SK-N-SH treated with all-trans-retinoic acid at 6 μM for 48 hours (cell line): ENCODE measurements around the gene CDKN2B-AS1.

Experiments used
- CSDC2 ChIP-seq: fragments of 250-450 bp; sonication (Bioruptor Pico); IDR thresholded peaks from 2 replicates; pipeline ENCODE4 v1.5.0; 2020; ENCODE audit warnings: mild to moderate bottlenecking, moderate library complexity
- CSRNP3 ChIP-seq: fragments of 250-450 bp; sonication (Bioruptor Pico); IDR thresholded peaks from 2 replicates; pipeline ENCODE4 v1.5.1; 2021; ENCODE audit warnings: mild to moderate bottlenecking, moderate library complexity
- OSR1 ChIP-seq: fragments of 250-450 bp; sonication (Bioruptor Pico); IDR thresholded peaks from 2 replicates; pipeline ENCODE4 v1.8.0; 2022; ENCODE audit warnings: moderate library complexity, mild to moderate bottlenecking, inconsistent platforms
- PATZ1 ChIP-seq: fragments of 250-450 bp; sonication (Bioruptor Pico); IDR thresholded peaks from 2 replicates; pipeline ENCODE4 v1.8.0; 2020; ENCODE audit warnings: mild to moderate bottlenecking, moderate library complexity, borderline replicate concordance
- RARB ChIP-seq: fragments of 250-450 bp; sonication (Bioruptor Pico); IDR thresholded peaks from 2 replicates; pipeline ENCODE4 v1.8.0; 2021; ENCODE audit warnings: mild to moderate bottlenecking, moderate library complexity
- TOX ChIP-seq: fragments of 250-450 bp; sonication (Bioruptor Pico); IDR thresholded peaks from 2 replicates; pipeline ENCODE4 v1.8.0; 2021; ENCODE audit warnings: mild to moderate bottlenecking, moderate library complexity, borderline replicate concordance
- ZFP30 ChIP-seq: fragments of 450-650 bp; formaldehyde crosslinking; IDR thresholded peaks from 2 replicates; pipeline ENCODE4 v1.5.0; 2022; ENCODE audit warnings: mild to moderate bottlenecking, moderate library complexity
- ZNF565 ChIP-seq: fragments of 450-650 bp; formaldehyde crosslinking; conservative IDR thresholded peaks from 2 replicates; pipeline ENCODE4 v1.5.0; 2020; ENCODE audit warnings: low read depth, mild to moderate bottlenecking, moderate library complexity
- ZNF8 ChIP-seq: fragments of 450-650 bp; formaldehyde crosslinking; IDR thresholded peaks from 2 replicates; pipeline ENCODE4 v1.5.0; 2020; ENCODE audit warnings: mild to moderate bottlenecking, moderate library complexity

- no peak for TF ChIP-seq OSR1
- no peak for TF ChIP-seq RARB (CRISPR knock-in tag)
- TF ChIP-seq ZNF8 = no peak
- no peak for TF ChIP-seq CSRNP3 (CRISPR knock-in tag)
- TF ChIP-seq ZNF565 = no peak
- TF ChIP-seq ZFP30 (CRISPR knock-in tag) = no peak
- no peak for TF ChIP-seq TOX (CRISPR knock-in tag)
- no peak for TF ChIP-seq CSDC2 (CRISPR knock-in tag)
- TF ChIP-seq PATZ1 (CRISPR knock-in tag) = no peak
Observed at GRCh38 chr9:21974343-21974721, 20.3 kb upstream of the CDKN2B-AS1 start.
